K562 (cell line): ENCODE results near the gene LTK. TPM values are rescaled to one million over a fixed set of nuclear protein-coding genes. Genes with fewer than 3 reads are reported as not detected.

ENCODE experiments used
- ATAC-seq: fragments of 200-7000 bp; cut with Tn5 transposase; 3 replicates; pipeline ENCODE4 v1.9.1; 2020; ENCODE audit warnings: moderate library complexity
- BruUV-seq: library from RNA; stranded (reverse); fragments of 400-500 nt; replicated peaks from 2 replicates; lab custom pipeline; 2021; lab: Mats Ljungman, UMichigan
- CTCF ChIA-PET: fragments of 300-600 bp; formaldehyde crosslinking; extraction: SDS; loops from one replicate; lab custom pipeline; 2021; ENCODE audit warnings: low intra/inter-chr PET ratio; lab: Yijun Ruan, JAX
- POLR2A ChIA-PET: fragments of 300-600, 350-650 bp; sonication (Branson Sonifier 250); formaldehyde crosslinking; extraction: SDS; loops from one replicate; lab custom pipeline; 2021; ENCODE audit warnings: antibody characterized with exemption, inconsistent platforms; lab: Yijun Ruan, JAX
- DNase-seq, 4 experiments: peaks; one replicate each; pipeline versions ENCODE4 v3.0.0 to v3.0.0-alpha.2; 2011 to 2018; ENCODE audit warnings: low spot score in 3 of 4, mixed read lengths in 3 of 4; ENCODE audit errors: extremely low read depth in 1 of 4
- FAIRE-seq: peaks from 2 replicates; lab custom pipeline; 2011; peaks lifted over from hg19 to GRCh38; lab: Jason Lieb, UNC
- H2AFZ ChIP-seq: 2 replicates; pipeline ENCODE4 v1.6.0; 2011; ENCODE audit warnings: low read depth, low read length, control low read depth, inconsistent platforms
- H3K27ac ChIP-seq: fragments of 200-600 bp; 3 replicates; pipeline ENCODE4 v1.8.0; 2011; ENCODE audit warnings: low read depth, mild to moderate bottlenecking, control low read depth, inconsistent platforms, low read length, moderate library complexity, mixed read lengths; ENCODE audit errors: extremely low read depth
- H3K27me3 ChIP-seq, 2 experiments: fragments of 300-600 bp in 1 of 2; 2 replicates in 1 of 2; 3 replicates in 1 of 2; pipeline versions ENCODE4 v1.6.0 to v1.8.0; 2011; ENCODE audit warnings: inconsistent platforms in 2 of 2, low read length in 2 of 2, mild to moderate bottlenecking in 1 of 2, mixed read lengths in 1 of 2, moderate library complexity in 1 of 2; ENCODE audit not compliant: control insufficient read depth in 2 of 2, insufficient read depth in 2 of 2
- H3K36me3 ChIP-seq: fragments of 300-600 bp; 3 replicates; pipeline ENCODE4 v1.8.0; 2011; ENCODE audit warnings: mild to moderate bottlenecking, low read length, inconsistent platforms; ENCODE audit not compliant: control insufficient read depth, insufficient read depth
- H3K4me1 ChIP-seq, 2 experiments: fragments of 200-600 bp in 1 of 2; replicated peaks in 1 of 2; 2 replicates in 1 of 2; 3 replicates in 1 of 2; pipeline versions ENCODE4 v1.5.1 to v1.8.0; 2011; ENCODE audit warnings: inconsistent platforms in 2 of 2, low read length in 2 of 2, mild to moderate bottlenecking in 1 of 2, mixed read lengths in 1 of 2, moderate library complexity in 1 of 2; ENCODE audit not compliant: control insufficient read depth in 2 of 2, insufficient read depth in 2 of 2
- H3K4me2 ChIP-seq: 2 replicates; pipeline ENCODE4 v1.6.1; 2011; ENCODE audit warnings: low read length, control low read depth, inconsistent platforms, mixed read lengths; ENCODE audit not compliant: insufficient read depth
- H3K4me3 ChIP-seq: fragments of 200-600 bp; sonication (generic), shearing (Covaris generic); 2 replicates; pipeline ENCODE4 v1.5.1; 2016; ENCODE audit warnings: control low read depth, inconsistent platforms
- H3K79me2 ChIP-seq: fragments of 200-600 bp; 3 replicates; pipeline ENCODE4 v1.8.0; 2011; ENCODE audit warnings: low read length, inconsistent platforms; ENCODE audit not compliant: control insufficient read depth, insufficient read depth
- H3K9ac ChIP-seq, 2 experiments: 2 replicates each; pipeline versions ENCODE4 v1.6.0 to v1.6.1; 2011; ENCODE audit warnings: low read depth in 2 of 2, low read length in 2 of 2, control low read depth in 1 of 2, inconsistent platforms in 1 of 2, mild to moderate bottlenecking in 1 of 2, mixed read lengths in 1 of 2; ENCODE audit not compliant: insufficient read depth in 1 of 2
- H3K9me1 ChIP-seq: one replicate; pipeline ENCODE4 v1.6.0; 2011; ENCODE audit warnings: inconsistent platforms, mild to moderate bottlenecking, low read length, moderate library complexity; ENCODE audit not compliant: control insufficient read depth, insufficient read depth
- H3K9me3 ChIP-seq: replicated peaks from 2 replicates; pipeline ENCODE4 v1.5.1; 2011; ENCODE audit warnings: low read depth, low read length, inconsistent platforms; ENCODE audit not compliant: control insufficient read depth, insufficient read depth
- H4K20me1 ChIP-seq: replicated peaks from 2 replicates; pipeline ENCODE4 v1.6.1; 2011; ENCODE audit warnings: low read length, inconsistent platforms, mixed read lengths; ENCODE audit not compliant: control insufficient read depth, insufficient read depth
- CREB3L1 ChIP-seq: fragments of 450-650 bp; IDR thresholded peaks from 2 replicates; pipeline ENCODE4 v1.6.1; 2014; ENCODE audit warnings: low read depth, mild to moderate bottlenecking, moderate library complexity, borderline replicate concordance
- HNRNPH1 ChIP-seq: fragments of 200-400 bp; formaldehyde crosslinking; optimal IDR thresholded peaks from 2 replicates; pipeline ENCODE3; 2017; ENCODE audit warnings: low read depth, mild to moderate bottlenecking, low read length, moderate library complexity
- KLF16 ChIP-seq: IDR thresholded peaks from 2 replicates; pipeline ENCODE4 v1.6.1; 2016; ENCODE audit warnings: antibody characterized with exemption
- LCOR ChIP-seq: sonication (generic); formaldehyde crosslinking; IDR thresholded peaks from 2 replicates; pipeline ENCODE4 v1.8.0; 2022; ENCODE audit warnings: mild to moderate bottlenecking, missing genetic modification reagents
- MLLT1 ChIP-seq, 2 experiments: fragments of 450-650 bp; IDR thresholded peaks; 2 replicates each; pipeline ENCODE4 v1.6.1; 2016
- NR3C1 ChIP-seq: sonication (generic); formaldehyde crosslinking; IDR thresholded peaks from 2 replicates; pipeline ENCODE4 v1.8.1; 2022; ENCODE audit warnings: missing genetic modification reagents
- REST ChIP-seq, 2 experiments: fragments of 450-650 bp; formaldehyde crosslinking in 1 of 2; IDR thresholded peaks; 2 replicates each; pipeline versions ENCODE4 v1.4.0 to v1.6.1; 2014 to 2020; ENCODE audit warnings: mild to moderate bottlenecking in 2 of 2, borderline replicate concordance in 1 of 2, low read depth in 1 of 2
- YBX1 ChIP-seq: fragments of 450-650 bp; IDR thresholded peaks from 2 replicates; pipeline ENCODE4 v1.7.1; 2016; ENCODE audit warnings: mild to moderate bottlenecking
- ZEB2 ChIP-seq: fragments of 450-650 bp; IDR thresholded peaks from 2 replicates; pipeline ENCODE4 v1.6.1; 2016
- WGBS: fragments of 100-300 bp; shearing (Covaris generic); methylation state at CpG from one replicate; pipeline ENCODE4 v1.1.6; 2016; ENCODE audit warnings: low coverage, mixed read lengths; ENCODE audit not compliant: insufficient coverage; ENCODE audit errors: missing lambda C conversion rate; 5-methylcytosine and 5-hydroxymethylcytosine counted together
- in situ Hi-C: fragments of 300-500 bp; cut with MboI; formaldehyde crosslinking; loops from 4 replicates; pipeline ENCODE4 v1.15.0; 2018; ENCODE audit warnings: inconsistent platforms, mixed read lengths
- intact Hi-C: fragments of 100-400 bp; cut with micrococcal nuclease; formaldehyde crosslinking; loops from 2 replicates; pipeline ENCODE4 v1.14.2; 2022
- polyA plus RNA-seq, 8 experiments: library from polyadenylated mRNA; depleted of rRNA in 4 of 8; stranded (reverse) in 5 of 8; unstranded in 3 of 8; fragments of >200 nt; fragmentation: Nextera tagmentation in 2 of 8; fragmentation: Illumina TruSeq in 1 of 8; extraction: Ambion mirVana in 2 of 8; extraction: Trizol in 1 of 8; gene quantifications; 2 replicates each; pipeline versions ENCODE4 v1.2.1 to v1.2.3, GENCODE V29; 2011 to 2014; ENCODE audit warnings: inconsistent platforms in 1 of 8, missing spikeins in 1 of 8
- total RNA-seq, 7 experiments: library from RNA; depleted of rRNA in 6 of 7; stranded (reverse); fragments of >200 nt in 6 of 7; fragmentation: Illumina TruSeq in 2 of 7; extraction: Trizol in 2 of 7; gene quantifications; 2 replicates each; pipeline versions ENCODE4 v1.2.1 to v1.2.3, GENCODE V29; 2011 to 2021; ENCODE audit warnings: low replicate concordance in 1 of 7

The LTK gene
- total and polyA plus RNA-seq, 9 of the 15 experiments (the other 6 are each of a cell fraction or from before 2014, with no cell fraction given), result 0.25 to 4.4 (median 1.8) TPM

GRCh38 chr15:41466711-41467110 lies 46.9 kb downstream of the LTK start (continued):
- TF ChIP-seq MLLT1 (IDR thresholded peaks at IDR 0.05) (no peak), NR3C1 (no peak), CREB3L1 (no peak), LCOR (no peak), ZEB2 (no peak), YBX1 (no peak)

- in situ Hi-C loops, result loop anchor here (25.0 kb wide), 1 partner anchor 346 kb away; no protein-coding TSS in a partner anchor
- FAIRE-seq, result peak; percentile 81
- TF ChIP-seq REST (IDR thresholded peaks at IDR 0.05; ENCODE audit: borderline replicate concordance) (peak; percentile 82), REST (CRISPR knock-in tag; IDR thresholded peaks at IDR 0.05; ENCODE audit: low read depth) (no peak), HNRNPH1 (no peak), KLF16 (peak; percentile 77)
These were observed 47.7 kb downstream of the LTK start for GRCh38 chr15:41465822-41466421.

More at GRCh38 chr15:41465822-41466421, 47.7 kb downstream of the LTK start:
- Histone ChIP-seq H3K4me3 (no peak overlapping the region), H3K9me1 (no peaks in the 10 kb centered on the region), H3K9ac (no peak overlapping the region), H3K27ac (no peak overlapping the region), H3K4me2 (no peak overlapping the region), H3K27me3 (no peaks in the 10 kb centered on the region), H3K9me3 (no peaks in the 10 kb centered on the region), H3K79me2 (no peaks in the 10 kb centered on the region), H3K4me1 (no peaks in the 10 kb centered on the region), H2AFZ (no peak overlapping the region), H4K20me1 (no peaks in the 10 kb centered on the region), H3K36me3 (peaks cover 75% of the 10 kb centered on the region)
- intact Hi-C loops, result loop anchor here (2.0 to 10.0 kb wide), 4 partner anchors 91 to 436 kb away; partner anchors contain the start of gene MGA
- peak; percentile 39 to 69 (median 48) for DNase-seq
- WGBS, result 73% methylated on average over 8 of the region's 8 CpGs
- no TSS peak for BruUV-seq
- peak; percentile 89 for ATAC-seq
- CTCF ChIA-PET, result interaction anchor here (0.6 to 2.0 kb wide), 6 partner anchors 196 to 667 kb away, joined by 3 to 17 read pairs (median 4); no protein-coding TSS in a partner anchor
- POLR2A ChIA-PET, result interaction anchor here (0.5 to 1.9 kb wide), 11 partner anchors 9 to 345 kb away, joined by 3 to 8 read pairs (median 4); partner anchors contain the start of gene RPAP1
